Fibroblast of lung (primary cell): ENCODE results near the gene UBQLN2.
"Not testable (repeated sequence)": the region's sequence is repeated elsewhere in the genome, so short reads cannot be mapped to it uniquely, and the experiment has no call there.

Experiments
- EZH2 ChIP-seq: IDR thresholded peaks from 2 replicates; pipeline ENCODE4 v1.5.1; 2012; ENCODE audit warnings: low read length, control low read depth, mild to moderate bottlenecking; ENCODE audit errors: missing control alignments
- TF ChIP-seq, protein P1 (sequence below), 2 donors: IDR thresholded peaks in 1 of 2; conservative IDR thresholded peaks in 1 of 2; 1 replicate in 1 of 2; 2 replicates in 1 of 2; pipeline ENCODE4 v1.5.1; 2011 to 2012; ENCODE audit warnings: low read length in 2 of 2, control low read depth in 1 of 2, inconsistent platforms in 1 of 2, low read depth in 1 of 2, mild to moderate bottlenecking in 1 of 2

GRCh38 chrX:56591830-56592229 lies 28.4 kb downstream of the UBQLN2 start:
- not testable (repeated sequence) for TF ChIP-seq EZH2
- TF ChIP-seq, protein P1, sequence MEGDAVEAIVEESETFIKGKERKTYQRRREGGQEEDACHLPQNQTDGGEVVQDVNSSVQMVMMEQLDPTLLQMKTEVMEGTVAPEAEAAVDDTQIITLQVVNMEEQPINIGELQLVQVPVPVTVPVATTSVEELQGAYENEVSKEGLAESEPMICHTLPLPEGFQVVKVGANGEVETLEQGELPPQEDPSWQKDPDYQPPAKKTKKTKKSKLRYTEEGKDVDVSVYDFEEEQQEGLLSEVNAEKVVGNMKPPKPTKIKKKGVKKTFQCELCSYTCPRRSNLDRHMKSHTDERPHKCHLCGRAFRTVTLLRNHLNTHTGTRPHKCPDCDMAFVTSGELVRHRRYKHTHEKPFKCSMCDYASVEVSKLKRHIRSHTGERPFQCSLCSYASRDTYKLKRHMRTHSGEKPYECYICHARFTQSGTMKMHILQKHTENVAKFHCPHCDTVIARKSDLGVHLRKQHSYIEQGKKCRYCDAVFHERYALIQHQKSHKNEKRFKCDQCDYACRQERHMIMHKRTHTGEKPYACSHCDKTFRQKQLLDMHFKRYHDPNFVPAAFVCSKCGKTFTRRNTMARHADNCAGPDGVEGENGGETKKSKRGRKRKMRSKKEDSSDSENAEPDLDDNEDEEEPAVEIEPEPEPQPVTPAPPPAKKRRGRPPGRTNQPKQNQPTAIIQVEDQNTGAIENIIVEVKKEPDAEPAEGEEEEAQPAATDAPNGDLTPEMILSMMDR (conservative IDR thresholded peaks at IDR 0.05 in 1 of 2, IDR thresholded peaks at IDR 0.05 in 1 of 2; ENCODE audit: low read depth in 1 of 2, low read length in 2 of 2) = not testable (repeated sequence)
